ENCODE measurements around the gene PRX.
"Not testable (repeated sequence)": the region's sequence is repeated elsewhere in the genome, so short reads cannot be mapped to it uniquely, and the experiment has no call there.

The PRX gene

GRCh38 chr19:40433391-40434216 is 20.4 kb upstream of the PRX start:
- peak; percentile 89 for DNase-seq (ENCODE audit: low read depth, low spot score)

- DNase-seq (ENCODE audit: low read depth, low spot score): peak; percentile 19
Observed at GRCh38 chr19:40432760-40433159, 19.6 kb upstream of the PRX start.

- DNase-seq (ENCODE audit: low read depth, low spot score): no peak
Observed at GRCh38 chr19:40431698-40432097, 18.5 kb upstream of the PRX start.

GRCh38 chr19:40430242-40430641 is 17.1 kb upstream of the PRX start:
- DNase-seq (ENCODE audit: low read depth, low spot score): not testable (repeated sequence)

- not testable (repeated sequence) for DNase-seq (ENCODE audit: low read depth, low spot score)
Observed at GRCh38 chr19:40428197-40428596, 15.0 kb upstream of the PRX start.

GRCh38 chr19:40425450-40426287 is 12.5 kb upstream of the PRX start, which contains the start of gene SERTAD1:
SERTAD1 (minus strand) TSS chr19:40425992; CDS start chr19:40423546, 2,446 bp downstream.
- peak; percentile 100 for DNase-seq (ENCODE audit: low read depth, low spot score)

GRCh38 chr19:40424637-40425449 is 11.7 kb upstream of the PRX start:
- peak; percentile 85 for DNase-seq (ENCODE audit: low read depth, low spot score)

GRCh38 chr19:40423938-40424337 is 10.8 kb upstream of the PRX start:
- no peak for DNase-seq (ENCODE audit: low read depth, low spot score)

GRCh38 chr19:40422748-40423566 is 9.8 kb upstream of the PRX start:
- DNase-seq (ENCODE audit: low read depth, low spot score): no peak

GRCh38 chr19:40421993-40422747 is 9.0 kb upstream of the PRX start:
- DNase-seq (ENCODE audit: low read depth, low spot score): no peak

- peak; percentile 99 for DNase-seq (ENCODE audit: low read depth, low spot score)
Observed at GRCh38 chr19:40420766-40421765, 7.9 kb upstream of the PRX start.

- no peak for DNase-seq (ENCODE audit: low read depth, low spot score)
Observed at GRCh38 chr19:40420451-40420765, 7.2 kb upstream of the PRX start.

GRCh38 chr19:40419780-40420179 is 6.6 kb upstream of the PRX start:
- DNase-seq (ENCODE audit: low read depth, low spot score): no peak

- DNase-seq (ENCODE audit: low read depth, low spot score): no peak
Observed at GRCh38 chr19:40419066-40419612, 6.0 kb upstream of the PRX start.

- DNase-seq (ENCODE audit: low read depth, low spot score): no peak
Observed at GRCh38 chr19:40418040-40418439, 4.9 kb upstream of the PRX start.

GRCh38 chr19:40417643-40417981 is 4.4 kb upstream of the PRX start:
- DNase-seq (ENCODE audit: low read depth, low spot score): no peak

GRCh38 chr19:40416918-40417642 is 3.9 kb upstream of the PRX start:
- DNase-seq (ENCODE audit: low read depth, low spot score): no peak

GRCh38 chr19:40415768-40416167 is 2.6 kb upstream of the PRX start:
- DNase-seq (ENCODE audit: low read depth, low spot score): no peak
